ENCODE results near the gene LAMA3.

The LAMA3 gene

GRCh38 chr18:23853448-23854195, 164.4 kb downstream of the LAMA3 start:
- no peak for DNase-seq (ENCODE audit: low read depth)

- no peak for DNase-seq (ENCODE audit: low read depth)
Measured at GRCh38 chr18:23855721-23856120, 166.5 kb downstream of the LAMA3 start.

- no peak for DNase-seq (ENCODE audit: low read depth)
Measured at GRCh38 chr18:23856466-23857163, 167.4 kb downstream of the LAMA3 start.

GRCh38 chr18:23857164-23857552, 167.9 kb downstream of the LAMA3 start:
- DNase-seq (ENCODE audit: low read depth) = no peak

GRCh38 chr18:23857756-23858155, 168.5 kb downstream of the LAMA3 start:
- DNase-seq (ENCODE audit: low read depth) = no peak

- DNase-seq (ENCODE audit: low read depth) = no peak
Measured at GRCh38 chr18:23859466-23860336, 170.4 kb downstream of the LAMA3 start.

- DNase-seq (ENCODE audit: low read depth) = no peak
Measured at GRCh38 chr18:23861326-23861725, 172.1 kb downstream of the LAMA3 start.

GRCh38 chr18:23861805-23862470, 172.7 kb downstream of the LAMA3 start:
- no peak for DNase-seq (ENCODE audit: low read depth)

GRCh38 chr18:23864624-23865023, 175.4 kb downstream of the LAMA3 start:
- no peak for DNase-seq (ENCODE audit: low read depth)

- DNase-seq (ENCODE audit: low read depth) = no peak
Measured at GRCh38 chr18:23867006-23867405, 177.8 kb downstream of the LAMA3 start.

GRCh38 chr18:23868136-23868785, 179.0 kb downstream of the LAMA3 start:
- DNase-seq (ENCODE audit: low read depth) = no peak

GRCh38 chr18:23870676-23871380, 181.6 kb downstream of the LAMA3 start:
- DNase-seq (ENCODE audit: low read depth) = no peak

GRCh38 chr18:23871410-23871809, 182.2 kb downstream of the LAMA3 start:
- DNase-seq (ENCODE audit: low read depth) = no peak

GRCh38 chr18:23872701-23873550, 183.7 kb downstream of the LAMA3 start:
- DNase-seq (ENCODE audit: low read depth) = no peak

- no peak for DNase-seq (ENCODE audit: low read depth)
Measured at GRCh38 chr18:23875966-23876895, 187.0 kb downstream of the LAMA3 start.

- DNase-seq (ENCODE audit: low read depth) = no peak
Measured at GRCh38 chr18:23876921-23877320, 187.7 kb downstream of the LAMA3 start.

- no peak for DNase-seq (ENCODE audit: low read depth)
Measured at GRCh38 chr18:23877371-23877770, 188.1 kb downstream of the LAMA3 start.

GRCh38 chr18:23878336-23878900, 189.2 kb downstream of the LAMA3 start:
- DNase-seq (ENCODE audit: low read depth) = no peak

- no peak for DNase-seq (ENCODE audit: low read depth)
Measured at GRCh38 chr18:23879126-23879525, 189.9 kb downstream of the LAMA3 start.
